Ascending aorta (tissue), 2 donors: ENCODE results near the gene L3MBTL3. TPM values are rescaled to one million over a fixed set of nuclear protein-coding genes. Genes with fewer than 3 reads are reported as not detected.

Experiments
- DNase-seq, 2 donors: peaks; one replicate each; pipeline ENCODE4 v3.0.0-alpha.2; 2019; ENCODE audit warnings: low spot score in 2 of 2
- H3K27ac ChIP-seq, 2 donors: fragments of 200-600 bp; sonication (generic); one replicate each; pipeline ENCODE4 v1.5.1; 2016 to 2017; ENCODE audit warnings: mild to moderate bottlenecking in 1 of 2
- H3K27me3 ChIP-seq: fragments of 200-600 bp; sonication (generic); one replicate; pipeline ENCODE4 v1.5.1; 2017
- H3K36me3 ChIP-seq, 2 donors: fragments of 200-600 bp; sonication (generic); one replicate each; pipeline ENCODE4 v1.5.1; 2016
- H3K4me1 ChIP-seq, 2 donors: fragments of 200-600 bp; sonication (generic); one replicate each; pipeline ENCODE4 v1.5.1; 2016 to 2017; ENCODE audit warnings: mild to moderate bottlenecking in 1 of 2
- H3K4me3 ChIP-seq, 2 donors: fragments of 200-600 bp; sonication (generic); one replicate each; pipeline ENCODE4 v1.5.1; 2016 to 2017; ENCODE audit warnings: mild to moderate bottlenecking in 1 of 2
- H3K9me3 ChIP-seq, 2 donors: fragments of 200-600 bp; sonication (generic); one replicate each; pipeline ENCODE4 v1.5.1; 2016
- CTCF ChIP-seq, 3 experiments: fragments of 200-600 bp in 2 of 3; fragments of 450-650 bp in 1 of 3; sonication (generic) in 2 of 3; IDR thresholded peaks; one replicate each; pipeline ENCODE4 v1.5.1; 2016 to 2019; ENCODE audit warnings: antibody characterized with exemption in 3 of 3, mild to moderate bottlenecking in 1 of 3, moderate library complexity in 1 of 3
- intact Hi-C: fragments of 100-400 bp; cut with DNase I; formaldehyde crosslinking; loops from one replicate; pipeline ENCODE4 v1.15.1; 2023
- total RNA-seq: library from RNA; depleted of rRNA; stranded (reverse); fragments of >200 nt; gene quantifications from one replicate; pipeline ENCODE4 v1.1.0, GENCODE V29; 2016

L3MBTL3 gene
- total RNA-seq, result 2.0 TPM

- Histone ChIP-seq H3K36me3 (no peaks in the 10 kb centered on the region), H3K4me3 (peak within 1 kb of the TSS; percentile 79 to 93), H3K27me3 (no peaks in the 10 kb centered on the region), H3K27ac (peak within 1 kb of the TSS; percentile 76 to 88), H3K9me3 (no peaks in the 10 kb centered on the region), H3K4me1 (no peaks in the 10 kb centered on the region)
- intact Hi-C loops, result no loop called here
- peak; percentile 58 to 93 for DNase-seq
- TF ChIP-seq CTCF (IDR thresholded peaks at IDR 0.05), result no peak
These were observed at the start of gene L3MBTL3 for GRCh38 chr6:130018292-130018743. Gene L3MBTL3, plus strand, starts transcription at chr6:130018581. Its CDS starts 24,119 bp downstream, at chr6:130042700.

- H3K27me3 ChIP-seq, result no peaks in the 10 kb centered on the region
- no peak overlapping the region for H3K4me3 ChIP-seq
- DNase-seq, result no peak
- H3K27ac ChIP-seq, result no peak overlapping the region
- H3K36me3 ChIP-seq, result no peaks in the 10 kb centered on the region
- no peak for TF ChIP-seq CTCF (IDR thresholded peaks at IDR 0.05)
- intact Hi-C loops, result no loop called here
- no peaks in the 10 kb centered on the region for H3K9me3 ChIP-seq
- H3K4me1 ChIP-seq, result no peaks in the 10 kb centered on the region
These were observed 49.3 kb upstream of the L3MBTL3 start for GRCh38 chr6:129969064-129969463.

GRCh38 chr6:129976110-129976509, 42.3 kb upstream of the L3MBTL3 start:
- no peak overlapping the region for H3K27ac ChIP-seq
- intact Hi-C loops, result no loop called here
- no peak for DNase-seq
- TF ChIP-seq CTCF (IDR thresholded peaks at IDR 0.05), result no peak
- no peak overlapping the region for H3K4me3 ChIP-seq
- H3K9me3 ChIP-seq, result peaks cover 0 to 9% of the 10 kb centered on the region in 2 donors
- no peaks in the 10 kb centered on the region for H3K36me3 ChIP-seq
- no peaks in the 10 kb centered on the region for H3K4me1 ChIP-seq
- no peaks in the 10 kb centered on the region for H3K27me3 ChIP-seq

GRCh38 chr6:129978148-129978916, 40.0 kb upstream of the L3MBTL3 start:
- intact Hi-C loops, result no loop called here
- H3K4me1 ChIP-seq, result no peaks in the 10 kb centered on the region
- no peaks in the 10 kb centered on the region for H3K27me3 ChIP-seq
- no peak overlapping the region for H3K27ac ChIP-seq
- no peaks in the 10 kb centered on the region for H3K36me3 ChIP-seq
- H3K9me3 ChIP-seq, result peaks cover 0 to 9% of the 10 kb centered on the region in 2 donors
- DNase-seq, result no peak
- no peak overlapping the region for H3K4me3 ChIP-seq
- no peak for TF ChIP-seq CTCF (IDR thresholded peaks at IDR 0.05)

- no peak overlapping the region for H3K4me3 ChIP-seq
- intact Hi-C loops, result no loop called here
- no peak for DNase-seq
- H3K36me3 ChIP-seq, result no peaks in the 10 kb centered on the region
- no peaks in the 10 kb centered on the region for H3K4me1 ChIP-seq
- no peak overlapping the region for H3K27ac ChIP-seq
- no peaks in the 10 kb centered on the region for H3K27me3 ChIP-seq
- peaks cover 0 to 9% of the 10 kb centered on the region in 2 donors for H3K9me3 ChIP-seq
- TF ChIP-seq CTCF (IDR thresholded peaks at IDR 0.05), result no peak
These were observed 37.6 kb upstream of the L3MBTL3 start for GRCh38 chr6:129980821-129981220.
